NCI-H2171 (cell line): ENCODE results near the gene KRTCAP2.
"Not testable (repeated sequence)": the region's sequence is repeated elsewhere in the genome, so short reads cannot be mapped to it uniquely, and the experiment has no call there.

ENCODE experiments used
- DNase-seq: peaks from one replicate; lab custom pipeline; 2025; lab: John Stamatoyannopoulos, UW

The KRTCAP2 gene

DNA sequence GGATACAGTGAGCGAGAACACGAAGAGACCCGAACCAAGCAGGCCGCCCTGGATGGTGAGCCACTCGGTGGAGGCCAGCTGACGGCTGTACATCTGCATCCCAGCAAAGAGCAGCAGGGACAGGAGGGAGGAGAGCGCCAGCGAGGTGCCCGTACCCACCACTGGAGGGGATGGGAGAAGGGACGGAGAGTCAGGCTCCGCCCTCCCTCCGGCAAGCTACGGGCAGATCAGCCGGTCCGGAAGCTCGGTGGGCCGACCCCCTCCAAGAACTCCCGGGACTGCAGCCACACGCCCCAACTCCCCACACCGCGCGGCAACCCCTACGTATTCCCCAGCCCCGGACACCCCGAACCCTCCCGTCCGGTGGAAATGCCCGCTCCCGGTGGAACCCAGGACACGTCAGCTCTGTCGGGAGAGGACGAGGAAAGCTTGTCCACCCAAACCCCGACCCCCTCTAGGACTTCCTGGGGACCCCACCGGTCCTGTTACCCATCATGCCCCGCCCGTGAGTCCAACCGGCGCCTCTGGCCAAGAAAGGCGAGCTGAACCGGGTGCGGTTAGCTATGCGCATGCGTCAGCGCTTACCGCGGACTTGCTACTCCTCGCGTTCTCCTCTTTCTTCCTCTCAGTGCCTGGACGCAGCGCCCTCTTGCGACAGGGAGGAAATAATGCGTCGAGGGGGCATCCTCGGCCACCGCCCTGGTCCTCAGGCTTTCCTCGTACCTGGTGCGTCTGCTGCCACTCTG lies at the start of gene KRTCAP2:
Gene KRTCAP2 (minus strand): TSS at position 573 of the 746 bp plus-strand sequence. CDS start 80 bp downstream, at position 493.
- peak; percentile 90 for DNase-seq

DNA sequence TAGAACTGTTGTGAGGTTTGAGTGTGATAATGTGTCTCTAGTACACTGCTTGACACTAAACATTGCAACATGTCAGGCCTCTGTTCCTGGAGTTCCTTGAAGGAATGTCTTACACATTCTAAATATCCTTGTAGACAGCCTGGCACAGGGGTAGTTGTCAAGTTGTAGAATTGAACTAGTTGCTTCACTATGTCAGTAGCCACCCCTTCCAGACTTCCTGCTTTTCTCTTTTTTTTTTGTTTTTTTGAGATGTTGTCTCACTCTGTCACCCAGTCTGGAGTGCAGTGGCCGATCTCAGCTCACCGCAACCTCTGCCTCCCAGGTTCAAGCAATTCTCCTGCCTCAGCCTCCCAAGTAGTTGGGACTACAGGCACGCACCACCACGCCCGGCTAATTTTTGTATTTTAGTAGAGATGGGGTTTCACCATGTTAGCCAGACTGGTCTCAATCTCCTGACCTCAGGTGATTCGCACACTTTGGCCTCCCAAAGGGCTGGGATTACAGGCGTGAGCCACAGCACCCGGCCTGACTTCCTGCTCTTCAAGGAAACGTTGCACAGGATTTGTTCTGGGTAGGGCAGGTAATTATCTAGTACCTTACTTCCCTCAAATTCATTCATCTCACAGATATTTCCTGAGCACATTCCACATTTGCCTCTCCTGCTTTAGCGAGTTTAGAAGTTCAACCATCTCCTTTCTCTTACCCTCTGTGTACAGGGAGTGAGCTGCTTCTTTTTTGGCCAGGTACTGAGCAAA lies 47.3 kb upstream of the KRTCAP2 start:
- DNase-seq: not testable (repeated sequence)

DNA sequence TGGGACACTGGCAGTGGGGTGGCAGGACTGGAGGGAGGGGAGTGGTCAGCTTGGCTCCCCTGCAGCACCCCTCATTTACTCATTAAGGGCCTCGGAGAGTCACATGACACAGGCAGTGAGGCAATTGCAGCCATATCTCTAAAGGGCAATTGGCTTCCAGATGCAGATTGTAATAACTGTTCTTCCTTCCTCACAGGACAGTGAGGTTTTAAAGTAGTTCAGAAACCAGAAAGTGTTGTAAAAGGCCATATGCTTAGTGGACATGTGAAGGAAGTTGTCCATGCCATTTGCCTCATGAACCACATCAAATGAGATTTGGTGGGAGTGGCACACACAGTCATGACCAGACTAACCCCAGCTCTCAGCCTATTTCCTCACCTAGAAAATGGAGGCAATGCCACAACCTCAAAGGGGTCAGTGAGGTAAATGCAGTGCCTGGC lies 46.5 kb upstream of the KRTCAP2 start:
- no peak for DNase-seq

DNA sequence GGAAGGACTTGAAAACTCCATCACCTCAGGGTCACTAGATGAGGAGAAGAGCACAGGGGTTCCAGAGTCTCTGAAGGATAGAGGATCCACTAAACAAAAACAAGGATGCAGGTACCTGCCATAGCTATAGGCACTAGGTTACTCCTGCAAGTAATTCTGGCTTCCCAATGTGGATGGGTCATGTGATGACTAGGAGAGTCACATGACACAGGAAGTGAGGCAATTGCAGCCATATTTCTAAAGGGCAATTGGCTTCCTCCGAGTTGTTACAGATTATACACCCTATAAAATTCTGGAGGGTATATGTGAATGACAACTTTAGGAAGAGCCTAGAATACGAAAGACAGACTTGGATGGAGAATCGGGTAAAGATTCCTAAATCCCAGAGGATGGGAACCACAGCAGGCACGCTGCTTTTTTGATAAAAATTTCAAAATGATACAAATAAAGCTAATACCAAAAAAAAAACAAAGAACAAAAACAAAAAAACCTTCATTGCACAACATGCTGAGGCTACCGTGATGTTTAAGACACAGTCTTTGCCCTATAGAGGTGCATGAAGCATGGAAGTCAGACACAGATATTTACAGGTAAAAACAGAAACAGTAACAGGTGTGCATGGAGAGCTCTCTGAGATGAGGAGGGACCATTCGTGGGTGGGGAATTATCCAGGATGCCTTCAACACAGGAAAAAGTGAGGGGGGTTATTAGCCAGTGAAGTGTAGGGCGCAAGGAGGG lies 45.9 kb upstream of the KRTCAP2 start:
- peak; percentile 55 for DNase-seq

DNA sequence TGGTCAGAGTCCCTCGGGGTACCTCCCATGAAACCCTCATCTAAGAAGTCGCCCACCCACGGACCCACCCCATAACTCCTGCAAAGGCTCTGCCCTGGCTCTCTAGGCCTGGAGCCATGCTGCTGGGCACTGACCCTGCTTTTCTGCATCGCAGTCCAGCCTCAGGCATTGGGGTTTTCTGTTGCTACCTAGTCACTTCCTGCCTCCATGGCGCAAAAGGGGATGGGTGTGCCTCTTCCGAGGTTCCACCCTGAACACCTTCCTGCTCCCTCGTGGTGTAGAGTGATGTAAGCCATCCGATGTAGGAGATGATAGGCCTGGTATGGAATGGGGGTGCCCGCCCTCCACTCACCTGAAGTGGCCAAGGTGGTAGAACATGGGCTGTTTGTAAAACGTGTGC lies 41.6 kb upstream of the KRTCAP2 start:
- not testable (repeated sequence) for DNase-seq

DNA sequence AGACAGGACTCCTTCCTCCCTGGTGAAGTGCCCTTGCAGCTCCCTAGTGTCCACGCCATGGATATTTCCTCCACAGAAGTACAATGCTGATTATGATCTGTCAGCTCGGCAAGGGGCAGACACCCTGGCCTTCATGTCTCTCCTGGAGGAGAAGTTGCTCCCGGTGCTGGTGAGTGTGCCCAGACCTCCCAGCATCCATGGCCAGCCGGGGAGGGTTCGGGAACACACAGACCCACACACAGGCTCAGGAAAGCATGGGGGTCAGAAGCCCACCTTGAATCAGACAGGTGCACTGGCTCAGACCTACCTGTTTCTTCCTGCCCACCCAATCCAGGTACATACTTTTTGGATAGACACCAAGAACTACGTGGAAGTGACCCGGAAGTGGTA lies 38.9 kb upstream of the KRTCAP2 start:
- not testable (repeated sequence) for DNase-seq

DNA sequence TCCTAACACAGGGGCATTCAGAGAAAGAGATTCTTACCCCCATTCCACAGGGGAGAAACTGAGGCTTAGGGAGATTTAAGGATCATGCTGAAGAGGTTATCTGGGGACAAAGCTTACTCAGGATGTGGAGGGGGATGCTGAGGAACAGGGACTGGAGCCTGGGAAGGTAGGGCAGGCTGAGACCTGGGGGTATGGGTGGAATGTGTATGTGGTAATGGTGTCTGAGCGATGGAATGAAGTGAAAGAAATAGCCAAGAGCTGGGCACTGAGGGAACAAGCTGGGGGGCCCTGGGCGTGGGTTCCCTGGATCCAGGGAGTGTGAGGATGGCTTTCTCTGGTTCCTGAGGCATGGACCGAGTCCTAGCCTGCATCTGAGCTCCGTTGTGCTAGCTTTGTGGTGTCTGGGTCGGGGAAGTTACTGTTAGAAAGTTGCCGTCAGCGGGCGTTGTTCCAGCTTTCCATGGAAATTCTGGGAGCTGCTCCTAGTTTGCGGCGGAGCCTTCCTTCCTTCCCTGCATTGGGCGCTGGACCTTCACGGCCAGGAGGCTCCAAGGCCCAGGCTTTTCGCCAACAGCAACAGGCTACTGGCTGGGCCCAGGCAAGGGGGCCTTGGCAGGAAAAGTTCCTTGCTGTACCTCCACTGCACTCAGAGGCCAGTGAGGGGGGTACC lies 38.4 kb upstream of the KRTCAP2 start:
- DNase-seq: not testable (repeated sequence)

DNA sequence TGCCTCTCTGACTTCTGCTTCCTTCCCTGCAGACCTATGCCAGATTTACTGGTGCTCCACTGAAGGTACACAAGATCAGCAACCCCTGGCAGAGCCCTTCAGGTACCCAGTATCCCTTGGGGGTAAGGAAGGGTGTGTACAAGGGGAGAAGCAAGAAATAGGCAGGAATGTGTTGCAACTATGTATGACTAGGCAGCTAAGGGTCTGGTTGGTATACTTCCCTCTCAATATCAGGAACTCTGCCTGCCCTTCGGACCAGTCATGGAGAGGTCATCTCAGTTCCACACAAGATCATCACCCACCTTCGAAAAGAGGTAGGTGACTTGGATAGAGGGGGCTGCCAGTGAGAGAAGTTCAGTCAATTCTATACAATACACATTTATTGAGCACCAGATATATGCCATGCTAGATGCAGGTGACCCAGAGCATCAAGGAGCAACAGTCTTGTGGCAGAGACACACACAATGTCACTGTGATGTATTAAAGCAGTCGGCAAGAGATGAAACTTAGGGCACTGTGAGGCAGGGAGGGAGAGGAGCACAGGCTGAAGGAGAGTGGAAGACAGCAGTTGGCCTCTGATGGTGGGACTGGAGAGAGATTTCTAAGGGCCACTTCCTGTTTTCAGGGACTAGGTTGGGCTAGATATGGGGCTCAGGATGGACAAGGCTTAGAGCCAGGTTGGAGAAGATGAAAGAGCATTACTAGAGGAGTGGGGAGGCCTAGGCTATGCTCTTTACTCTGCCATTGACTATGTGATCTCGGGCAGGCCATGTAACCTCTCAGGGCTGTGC lies 37.4 kb upstream of the KRTCAP2 start:
- no peak for DNase-seq

DNA sequence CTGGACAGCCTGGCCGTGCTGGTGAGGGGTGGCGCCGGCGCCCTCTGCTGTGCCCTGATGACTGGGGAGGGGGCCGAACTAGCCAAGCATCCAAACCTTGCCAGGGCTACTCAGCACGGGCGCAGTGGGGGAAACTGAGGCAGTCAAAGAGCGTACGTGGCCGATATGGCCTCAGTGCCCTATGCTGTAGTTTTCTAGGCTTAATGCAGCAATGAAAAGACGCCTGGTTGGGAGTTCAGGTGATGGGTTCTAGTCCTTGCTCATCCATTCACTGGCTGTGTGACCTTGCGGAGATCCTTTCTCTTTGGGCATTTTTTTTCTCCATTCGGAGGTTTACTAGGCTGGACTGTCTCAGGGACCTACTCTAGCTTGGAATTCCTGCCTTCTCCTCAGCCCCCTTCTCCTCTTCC lies 36.2 kb upstream of the KRTCAP2 start:
- no peak for DNase-seq

DNA sequence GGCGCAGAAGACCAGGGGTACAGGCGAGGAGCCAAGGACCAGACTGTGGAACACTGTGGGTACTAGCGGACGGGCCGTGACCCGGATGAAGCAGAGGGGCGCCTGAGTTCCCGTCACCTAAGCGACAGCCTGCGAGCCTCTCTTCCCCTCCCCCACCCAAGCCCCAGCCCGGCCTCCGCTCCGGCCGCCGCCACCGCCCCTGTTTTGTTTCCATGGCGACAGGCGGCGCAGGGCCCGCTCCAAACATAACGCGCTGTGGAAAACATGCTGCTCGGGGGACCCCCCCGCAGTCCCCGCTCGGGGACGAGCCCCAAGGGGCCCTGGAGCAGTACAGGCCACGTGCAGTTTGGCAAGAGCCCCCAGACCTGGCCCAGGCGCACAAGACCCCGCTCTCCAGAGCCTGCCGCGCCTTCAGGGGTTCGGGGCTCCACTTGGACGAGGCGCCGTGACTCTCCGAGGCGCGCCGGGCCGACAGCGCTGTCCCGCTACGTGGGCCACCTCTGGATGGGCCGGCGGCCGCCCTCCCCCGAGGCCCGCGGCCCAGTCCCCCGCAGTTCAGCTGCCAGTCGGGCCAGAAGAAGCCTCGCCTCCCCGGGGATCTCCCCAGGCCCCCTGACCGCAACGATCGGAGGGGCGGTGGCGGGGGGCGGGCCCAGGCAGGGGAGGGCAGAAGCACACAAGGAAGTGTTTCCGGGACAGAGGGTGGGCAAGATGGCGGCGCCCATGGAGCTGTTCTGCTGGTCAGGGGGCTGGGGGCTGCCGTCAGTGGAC lies 35.6 kb upstream of the KRTCAP2 start, which contains the start of gene MTX1:
Gene MTX1 (plus strand): TSS at position 155 of the 771 bp plus-strand sequence. CDS start 110 bp downstream, at position 265.
- DNase-seq: peak; percentile 82

DNA sequence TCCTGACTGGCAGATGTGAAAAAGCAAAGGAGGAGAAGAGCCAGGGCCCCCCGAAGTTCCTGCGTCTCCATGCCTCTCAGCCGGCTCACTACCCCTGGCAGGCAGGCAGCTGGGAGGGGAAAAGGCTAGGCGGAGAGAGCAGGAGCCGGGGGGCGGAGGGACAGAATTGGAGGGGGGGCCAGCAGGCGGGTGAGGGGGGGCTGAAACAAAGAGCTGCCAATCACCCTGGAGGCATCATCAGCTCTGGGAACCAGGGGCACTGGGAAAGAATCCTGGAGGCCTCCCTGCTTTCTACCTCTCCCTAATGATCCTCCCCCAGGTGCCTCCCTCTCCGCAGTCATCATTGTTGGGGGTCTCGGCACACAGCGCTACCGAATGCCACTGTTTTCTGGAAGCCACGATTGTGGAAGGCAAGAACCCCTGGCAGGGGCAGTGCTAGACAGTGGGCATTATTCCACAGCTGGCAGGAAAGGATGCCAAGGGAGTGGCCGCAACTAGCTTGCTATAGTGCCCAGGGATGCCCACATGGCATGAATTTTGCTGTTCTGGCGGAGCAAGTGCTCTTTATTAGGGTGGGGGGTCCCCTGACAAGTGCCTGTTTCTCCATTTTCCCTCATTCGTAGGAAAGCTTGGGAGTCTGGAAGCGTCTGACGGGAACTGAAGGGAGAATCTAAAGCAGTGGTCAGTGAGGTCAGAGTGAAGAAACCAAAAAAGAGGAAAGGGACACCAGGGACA lies 34.9 kb upstream of the KRTCAP2 start, which contains the start of gene THBS3:
Gene THBS3 (minus strand): TSS at position 92 of the 735 bp plus-strand sequence. CDS start 21 bp downstream, at position 71.
- DNase-seq: peak; percentile 83

DNA sequence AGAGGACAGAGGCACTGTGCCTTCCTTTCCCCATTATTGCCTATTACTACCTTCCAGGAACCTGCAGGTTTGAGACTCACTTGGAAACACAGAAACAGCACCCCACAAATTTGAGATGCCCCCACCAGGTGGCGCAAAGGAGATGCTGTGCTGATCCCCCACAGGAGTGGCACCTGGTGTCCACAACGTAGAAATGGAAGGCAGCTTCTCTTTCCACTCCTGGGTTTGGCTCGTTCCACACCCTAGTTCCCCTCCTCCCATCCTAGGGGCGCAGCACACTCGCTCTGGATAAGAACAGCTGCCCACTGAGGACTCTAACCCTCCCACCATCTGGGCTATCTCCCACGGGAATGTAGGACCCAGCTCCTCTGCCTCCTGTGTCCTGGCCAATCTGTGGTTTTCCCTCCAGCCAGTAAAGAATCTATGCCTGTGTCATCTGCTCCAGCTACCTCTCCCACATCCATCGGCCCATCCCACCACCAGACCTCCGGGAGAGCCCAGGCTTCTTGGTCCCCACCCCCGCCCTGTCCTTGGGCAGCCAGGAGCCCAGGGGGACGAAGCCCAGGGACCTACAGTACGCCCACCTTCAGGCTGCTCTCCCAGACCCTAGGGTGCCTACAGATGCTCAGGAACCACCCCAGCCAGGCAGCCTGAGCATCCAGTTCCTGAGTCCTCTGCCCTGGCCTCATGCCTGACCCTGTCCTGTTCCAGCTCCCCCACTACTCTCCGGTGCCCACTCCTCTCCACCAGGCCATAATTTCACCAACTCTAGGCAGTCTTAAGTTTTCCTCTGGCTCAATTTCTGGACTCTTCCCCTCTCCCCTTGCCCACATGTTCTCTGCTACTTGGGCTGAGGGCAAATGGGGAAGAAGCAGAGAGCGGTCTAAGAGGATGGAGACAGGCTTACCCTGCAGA lies 34.0 kb upstream of the KRTCAP2 start:
- peak; percentile 74 for DNase-seq

DNA sequence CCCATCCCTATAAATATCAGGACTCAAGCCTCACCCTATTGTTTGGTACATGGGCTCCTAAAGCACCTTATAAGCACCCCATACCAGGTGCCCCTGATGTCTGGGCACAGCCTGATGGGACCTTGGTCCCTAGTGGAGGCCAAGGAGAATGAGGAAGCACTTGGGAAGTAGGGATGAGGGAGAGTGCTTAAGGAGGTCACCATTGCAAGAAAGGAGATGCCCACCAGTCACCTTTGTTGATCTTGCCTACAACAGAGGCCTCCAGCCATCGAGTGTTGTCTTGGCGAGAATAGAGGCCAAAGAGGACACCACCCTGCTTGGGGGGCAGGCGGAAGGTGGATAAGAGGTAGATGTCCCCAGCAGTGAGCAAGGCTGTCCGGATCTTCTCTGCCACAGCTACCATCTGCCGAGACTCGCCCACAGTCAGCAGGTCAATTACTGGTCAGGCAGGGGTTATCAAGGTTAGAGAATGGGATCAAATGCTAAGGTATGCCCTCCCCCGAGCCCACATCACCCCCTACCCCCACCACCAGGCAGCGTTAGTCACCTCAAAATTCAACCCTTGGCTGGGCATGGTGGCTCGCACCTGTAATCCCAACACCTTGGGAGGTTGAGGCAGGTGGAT lies 33.0 kb upstream of the KRTCAP2 start:
- DNase-seq: no peak

DNA sequence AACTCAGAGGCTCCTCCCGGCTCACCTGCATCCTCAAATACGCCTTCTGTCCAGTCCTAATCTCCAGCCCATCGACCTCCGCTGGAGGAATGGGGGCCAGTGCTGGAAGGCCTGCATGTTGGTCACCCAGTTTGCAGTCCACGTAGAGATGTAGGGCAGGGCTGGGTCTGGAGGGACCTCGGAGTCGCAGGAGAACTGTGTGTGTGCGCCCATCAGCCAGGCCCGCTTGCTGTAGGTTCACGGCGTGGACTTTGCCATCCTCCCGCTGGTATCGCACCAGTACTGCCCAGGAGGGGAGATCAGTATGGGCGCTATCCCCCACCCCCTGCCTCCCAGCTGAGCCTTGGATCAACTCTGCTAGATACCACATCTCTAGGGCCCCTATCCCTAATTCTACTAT lies 31.9 kb upstream of the KRTCAP2 start:
- DNase-seq: no peak

DNA sequence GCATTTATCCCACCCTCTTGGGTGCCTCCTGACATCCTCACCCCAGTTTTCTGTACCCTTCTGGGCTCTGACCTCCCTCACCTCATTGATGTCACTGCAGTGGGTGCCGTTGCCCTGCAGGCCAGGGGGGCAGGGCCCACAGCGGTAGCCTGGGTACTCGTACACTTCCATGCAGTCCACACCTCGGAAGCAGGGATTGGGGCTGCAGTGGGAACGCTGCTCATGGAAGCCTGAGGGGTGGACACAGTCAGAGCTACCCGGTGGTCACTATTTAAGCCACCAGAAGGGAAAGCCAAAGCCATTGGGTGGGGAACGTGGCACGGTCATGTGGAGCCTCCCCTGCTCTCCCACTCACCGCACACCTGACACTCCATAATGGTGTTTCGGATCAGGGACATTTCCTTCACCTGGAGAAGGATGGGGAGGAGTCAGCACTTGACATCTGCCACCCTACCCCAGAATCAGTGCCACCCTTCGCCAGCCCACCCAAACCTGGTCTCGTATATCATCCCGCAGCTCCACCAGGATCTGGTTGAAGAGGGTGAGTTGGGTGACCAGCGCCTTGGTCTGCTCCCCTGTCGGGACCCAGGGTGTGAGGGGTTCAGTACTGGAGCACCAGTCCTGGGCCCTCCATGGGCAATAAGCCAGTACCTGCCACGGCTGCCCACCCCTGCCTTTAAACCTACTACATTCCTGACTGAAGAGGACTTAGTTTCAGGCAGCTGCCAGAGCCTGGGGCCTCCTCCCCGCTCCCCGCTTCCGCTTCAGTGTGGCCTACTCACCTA lies 29.8 kb upstream of the KRTCAP2 start:
- DNase-seq: no peak

DNA sequence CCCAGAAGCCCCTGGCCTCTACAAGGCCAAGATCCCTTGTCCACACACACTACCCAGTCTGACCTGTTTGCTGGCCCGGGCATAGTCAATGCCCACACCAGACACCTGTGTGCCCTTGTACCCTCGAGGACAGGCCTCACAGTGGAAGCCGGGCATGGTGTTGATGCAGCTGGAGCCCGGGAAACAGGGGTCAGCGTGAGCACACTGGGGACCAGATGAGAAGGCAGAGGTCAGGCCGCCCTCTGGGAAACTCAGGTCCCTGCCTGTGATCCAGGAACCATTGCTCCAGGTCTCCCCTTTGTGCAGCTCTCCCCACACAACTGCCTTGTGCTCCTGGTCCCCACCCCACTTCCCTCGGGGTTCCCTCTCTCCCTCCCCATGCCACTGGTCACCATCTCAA lies 29.1 kb upstream of the KRTCAP2 start:
- no peak for DNase-seq

DNA sequence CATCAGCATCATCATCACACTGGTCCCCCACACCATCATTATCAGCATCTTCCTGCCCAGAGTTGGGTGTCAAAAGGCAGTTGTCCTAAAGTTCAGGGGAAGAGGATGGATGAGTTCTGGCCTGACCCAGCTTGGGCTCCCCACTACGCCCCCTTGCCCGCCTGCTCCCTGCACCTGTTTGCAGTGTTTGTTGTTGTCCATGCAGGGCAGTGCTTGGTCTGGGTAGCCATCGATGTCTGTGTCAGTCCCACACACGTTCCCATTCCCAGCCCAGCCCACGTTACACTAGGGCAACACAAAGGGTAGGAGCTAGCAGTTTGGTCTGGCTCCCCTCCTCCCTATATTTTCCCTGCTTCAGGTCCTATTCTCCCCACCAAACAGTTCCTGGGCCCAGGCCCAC lies 27.8 kb upstream of the KRTCAP2 start:
- no peak for DNase-seq
